ENCODE measurements around the gene PASK.
A peak's percentile ranks its signal among the peaks of the same experiment; 100 is the strongest.

PASK gene

DNA sequence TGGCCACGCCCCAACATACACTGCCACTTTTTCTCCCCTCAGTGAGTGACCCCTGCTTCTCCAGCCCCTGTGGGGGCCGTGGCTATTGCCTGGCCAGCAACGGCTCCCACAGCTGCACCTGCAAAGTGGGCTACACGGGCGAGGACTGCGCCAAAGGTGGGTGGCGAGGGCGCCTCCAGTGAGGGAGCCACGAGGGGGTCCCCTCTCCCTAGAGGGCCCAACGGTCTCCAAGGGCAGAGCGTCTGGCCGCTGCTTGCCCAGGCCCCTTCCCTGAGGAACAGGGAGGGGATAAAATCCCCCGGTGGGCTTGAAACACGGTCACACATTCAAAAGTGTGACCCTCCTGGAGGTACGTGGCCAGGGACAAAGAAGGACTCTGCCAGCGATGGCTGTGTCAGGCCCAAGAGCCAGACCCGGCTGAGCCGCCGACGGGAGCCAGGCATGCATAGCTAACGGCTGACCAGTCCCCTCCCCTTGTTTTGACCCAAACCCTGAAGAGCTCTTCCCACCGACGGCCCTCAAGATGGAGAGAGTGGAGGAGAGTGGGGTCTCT lies 84.4 kb downstream of the PASK start:
- DNase-seq (ENCODE audit: low read depth in 1 of 2, low spot score in 1 of 2), result no peak
- in situ Hi-C loops (cut with HindIII; ENCODE audit: low pct_unique_long_range_greater_than_20kb, low sequenced_read_pairs), result no loop called here
- no peak for TF ChIP-seq JUND (IDR thresholded peaks at IDR 0.05; ENCODE audit: low read depth)

DNA sequence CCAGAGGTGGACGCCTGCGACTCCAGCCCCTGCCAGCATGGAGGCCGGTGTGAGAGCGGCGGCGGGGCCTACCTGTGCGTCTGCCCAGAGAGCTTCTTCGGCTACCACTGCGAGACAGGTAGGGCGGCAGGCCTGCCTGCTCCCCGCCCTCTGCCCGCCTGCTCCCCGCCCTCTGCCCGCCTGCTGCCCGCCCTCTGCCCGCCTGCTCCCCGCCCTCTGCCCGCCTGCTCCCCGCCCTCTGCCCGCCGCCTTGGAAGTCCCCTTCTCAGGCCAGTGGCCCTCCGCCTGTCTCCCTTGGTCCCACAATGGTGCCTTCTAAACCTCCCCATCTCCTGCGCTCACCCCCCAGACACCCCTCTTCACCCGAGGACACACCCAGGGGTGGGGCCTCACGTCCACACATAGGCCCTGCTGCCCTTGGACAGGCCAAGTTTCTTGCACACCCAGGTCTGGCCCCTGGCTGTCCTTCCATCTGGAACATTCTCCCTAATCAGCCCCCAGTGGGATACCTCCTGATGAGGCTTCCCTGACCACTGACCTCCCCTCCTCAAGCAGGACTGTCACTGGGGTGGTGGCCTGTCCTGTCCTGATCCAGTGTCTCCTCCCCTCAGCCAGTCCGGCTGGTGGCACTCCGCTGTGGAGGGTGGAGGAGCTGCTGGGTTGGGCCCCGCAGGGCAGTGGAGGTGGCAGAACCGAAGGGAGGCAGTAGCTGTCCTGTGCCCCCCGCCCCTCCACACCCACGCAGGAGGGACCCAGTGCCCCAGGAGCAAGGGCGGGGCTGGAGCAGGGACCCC lies 85.1 kb downstream of the PASK start:
- in situ Hi-C loops (cut with HindIII; ENCODE audit: low pct_unique_long_range_greater_than_20kb, low sequenced_read_pairs), result no loop called here
- DNase-seq (ENCODE audit: low read depth in 1 of 2, low spot score in 1 of 2), result peak; percentile 66 to 78
- no peak for TF ChIP-seq JUND (IDR thresholded peaks at IDR 0.05; ENCODE audit: low read depth)

DNA sequence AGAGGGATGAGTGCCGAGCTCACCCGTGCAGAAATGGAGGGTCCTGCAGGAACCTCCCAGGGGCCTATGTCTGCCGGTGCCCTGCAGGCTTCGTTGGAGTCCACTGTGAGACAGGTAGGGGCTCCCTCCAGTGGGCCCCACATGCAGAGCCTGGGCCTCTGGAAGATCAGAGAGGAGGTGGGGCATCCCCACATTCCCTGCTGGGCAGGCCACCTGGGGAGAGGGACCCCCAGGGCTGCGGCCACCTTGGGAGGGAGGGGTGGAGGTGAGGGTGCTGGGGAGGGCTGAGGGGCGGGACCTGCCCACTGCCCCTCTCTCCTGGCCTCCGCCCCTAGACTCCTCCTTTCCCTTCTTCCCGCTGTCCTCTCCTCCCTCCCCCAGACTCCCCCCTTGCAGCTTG lies 85.7 kb downstream of the PASK start:
- in situ Hi-C loops (cut with HindIII; ENCODE audit: low pct_unique_long_range_greater_than_20kb, low sequenced_read_pairs), result no loop called here
- TF ChIP-seq JUND (IDR thresholded peaks at IDR 0.05; ENCODE audit: low read depth), result no peak
- peak; percentile 13 to 22 for DNase-seq (ENCODE audit: low read depth in 1 of 2, low spot score in 1 of 2)

GRCh38 chr2:241063093-241063551 lies 86.2 kb downstream of the PASK start:
- peak in 1 of 2 experiments; percentile 13 for DNase-seq (ENCODE audit: low read depth in 1 of 2, low spot score in 1 of 2)
- no peak for TF ChIP-seq JUND (IDR thresholded peaks at IDR 0.05; ENCODE audit: low read depth)
- in situ Hi-C loops (cut with HindIII; ENCODE audit: low pct_unique_long_range_greater_than_20kb, low sequenced_read_pairs), result no loop called here

DNA sequence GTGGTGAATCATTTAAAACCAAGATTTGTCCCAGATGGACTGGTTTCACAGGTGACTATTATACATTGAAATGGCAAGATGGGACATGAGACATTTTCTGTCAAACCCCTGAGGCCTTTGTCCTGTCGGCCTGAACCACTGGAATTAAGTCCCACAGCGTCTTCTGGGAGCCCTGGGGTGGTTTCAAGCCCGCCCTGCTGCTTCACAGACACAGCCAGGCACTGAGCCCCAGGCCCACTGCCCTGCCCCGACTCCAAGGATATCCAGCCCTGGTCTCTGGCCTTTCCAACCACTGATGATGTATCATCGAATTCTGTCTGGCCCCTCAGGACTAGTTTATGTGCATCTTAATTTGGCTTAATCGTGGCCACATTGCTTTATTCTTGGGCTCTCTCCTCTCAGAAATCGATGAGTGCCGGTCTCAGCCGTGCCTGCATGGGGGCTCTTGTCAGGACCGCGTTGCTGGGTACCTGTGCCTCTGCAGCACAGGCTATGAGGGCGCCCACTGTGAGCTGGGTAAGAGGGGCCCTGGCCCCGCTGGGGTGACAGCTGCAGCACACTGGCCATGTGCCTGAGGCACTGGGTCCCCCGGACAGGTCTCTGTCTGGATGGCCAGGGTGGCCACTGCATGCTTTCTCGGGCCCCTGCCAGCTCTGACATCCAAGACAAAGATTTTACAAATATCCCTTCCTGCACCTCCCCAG lies 86.7 kb downstream of the PASK start:
- DNase-seq (ENCODE audit: low read depth in 1 of 2, low spot score in 1 of 2), result peak in 1 of 2 experiments; percentile 35
- in situ Hi-C loops (cut with HindIII; ENCODE audit: low pct_unique_long_range_greater_than_20kb, low sequenced_read_pairs), result no loop called here
- no peak for TF ChIP-seq JUND (IDR thresholded peaks at IDR 0.05; ENCODE audit: low read depth)

DNA sequence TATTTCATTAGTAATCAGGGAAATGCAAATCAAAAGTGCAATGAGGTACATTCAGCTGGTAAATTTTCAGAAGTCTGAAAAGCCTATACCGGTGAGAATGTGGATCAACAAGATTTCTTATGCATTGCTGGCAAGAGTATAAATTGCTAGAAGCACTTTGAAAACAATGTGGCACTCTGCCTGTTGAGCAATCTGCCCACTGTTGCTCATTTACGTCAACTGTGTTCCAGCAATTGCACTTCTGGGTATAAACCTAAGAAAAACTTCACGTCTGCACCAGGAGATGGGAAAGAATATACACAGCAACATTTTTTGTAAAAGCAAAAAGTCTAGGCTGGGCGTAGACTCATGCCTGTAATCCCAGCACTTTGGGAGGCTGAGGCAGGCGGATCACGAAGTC lies 88.0 kb downstream of the PASK start:
- in situ Hi-C loops (cut with HindIII; ENCODE audit: low pct_unique_long_range_greater_than_20kb, low sequenced_read_pairs), result no loop called here
- peak; percentile 50 to 78 for DNase-seq (ENCODE audit: low read depth in 1 of 2, low spot score in 1 of 2)
- no peak for TF ChIP-seq JUND (IDR thresholded peaks at IDR 0.05; ENCODE audit: low read depth)

All from T47D (cell line).